ELR (cell line): ENCODE measurements around the gene GNB1.
"Not testable (repeated sequence)": the region's sequence is repeated elsewhere in the genome, so short reads cannot be mapped to it uniquely, and the experiment has no call there.

ENCODE experiments used
- DNase-seq: peaks from one replicate; pipeline ENCODE4 v3.0.0-alpha.2; 2015; ENCODE audit warnings: low read depth

The GNB1 gene

GRCh38 chr1:1738799-1739337 is 152.0 kb downstream of the GNB1 start:
- not testable (repeated sequence) for DNase-seq

GRCh38 chr1:1737675-1738590 is 153.0 kb downstream of the GNB1 start:
- not testable (repeated sequence) for DNase-seq
